ENCODE results near the gene F2R.
"Not testable (repeated sequence)": the region's sequence is repeated elsewhere in the genome, so short reads cannot be mapped to it uniquely, and the experiment has no call there.

The F2R gene

GRCh38 chr5:76755779-76756637, 40.1 kb downstream of the F2R start:
- no peak for DNase-seq (ENCODE audit: low spot score)

DNA sequence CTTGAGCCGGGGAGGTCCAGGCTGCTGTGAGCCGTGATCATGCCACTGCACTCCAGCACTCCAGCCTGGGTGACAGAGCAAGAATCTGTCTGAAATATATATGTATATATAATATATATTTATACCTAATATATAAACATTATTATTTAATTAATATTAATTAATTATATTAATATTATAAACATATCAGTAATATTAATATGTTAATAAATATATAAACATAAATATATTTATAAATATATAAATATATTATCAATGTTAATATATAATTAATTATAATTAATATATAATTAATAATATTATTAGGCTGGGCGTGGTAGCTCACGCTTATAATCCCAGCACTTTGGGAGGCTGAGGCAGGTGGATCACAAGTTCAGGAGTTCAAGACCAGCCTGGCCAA, 41.1 kb downstream of the F2R start:
- no peak for DNase-seq (ENCODE audit: low spot score)

DNA sequence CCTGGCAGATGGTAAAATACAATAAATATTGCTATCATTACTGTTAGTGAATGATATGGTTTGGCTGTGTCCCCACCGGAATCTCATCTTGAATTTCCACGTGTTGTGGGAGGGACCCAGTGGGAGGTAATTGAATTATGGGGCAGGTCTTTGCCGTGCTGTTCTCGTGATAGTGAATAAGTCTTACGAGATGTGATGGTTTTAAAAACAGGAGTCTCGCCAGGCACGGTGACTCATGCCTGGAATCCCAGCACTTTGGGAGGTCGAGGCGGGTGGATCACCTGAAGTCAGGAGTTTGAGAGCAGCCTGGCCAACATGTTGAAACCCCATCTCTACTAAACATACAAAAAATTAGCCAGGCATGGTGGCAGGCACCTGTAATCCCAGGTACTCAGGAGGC, 45.2 kb downstream of the F2R start:
- not testable (repeated sequence) for DNase-seq (ENCODE audit: low spot score)

- no peak for DNase-seq (ENCODE audit: low spot score)
These were observed 46.6 kb downstream of the F2R start for GRCh38 chr5:76762484-76762883.

- DNase-seq (ENCODE audit: low spot score): peak; percentile 17
These were observed 47.2 kb downstream of the F2R start for GRCh38 chr5:76763136-76763535.

- no peak for DNase-seq (ENCODE audit: low spot score)
These were observed 48.4 kb downstream of the F2R start for GRCh38 chr5:76764374-76764773.

DNA sequence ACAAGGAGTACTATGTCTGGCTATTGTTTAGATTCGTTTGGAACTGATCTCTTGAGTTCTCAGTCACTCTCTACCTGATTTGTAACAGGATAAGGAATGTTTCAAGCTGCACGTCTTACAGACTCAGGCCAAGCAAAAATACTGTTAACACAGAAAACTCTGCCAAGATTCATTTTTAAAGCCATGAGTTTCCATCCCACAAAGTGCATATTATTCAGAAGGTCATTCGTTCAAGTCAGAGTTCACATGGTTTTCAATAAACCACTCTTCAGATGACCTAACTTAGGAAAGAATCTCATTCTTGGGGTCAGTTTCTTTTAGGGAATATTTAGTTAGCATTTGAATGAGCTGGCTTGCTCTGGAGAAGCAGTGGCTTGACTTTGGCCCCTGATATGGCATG, 49.3 kb downstream of the F2R start:
- no peak for DNase-seq (ENCODE audit: low spot score)

- no peak for DNase-seq (ENCODE audit: low spot score)
These were observed 50.8 kb downstream of the F2R start for GRCh38 chr5:76766746-76767145.

GRCh38 chr5:76771041-76771440, 55.1 kb downstream of the F2R start:
- not testable (repeated sequence) for DNase-seq (ENCODE audit: low spot score)

GRCh38 chr5:76771705-76772405, 55.9 kb downstream of the F2R start:
- DNase-seq (ENCODE audit: low spot score): no peak

GRCh38 chr5:76775921-76776320, 60.0 kb downstream of the F2R start:
- DNase-seq (ENCODE audit: low spot score): no peak

DNA sequence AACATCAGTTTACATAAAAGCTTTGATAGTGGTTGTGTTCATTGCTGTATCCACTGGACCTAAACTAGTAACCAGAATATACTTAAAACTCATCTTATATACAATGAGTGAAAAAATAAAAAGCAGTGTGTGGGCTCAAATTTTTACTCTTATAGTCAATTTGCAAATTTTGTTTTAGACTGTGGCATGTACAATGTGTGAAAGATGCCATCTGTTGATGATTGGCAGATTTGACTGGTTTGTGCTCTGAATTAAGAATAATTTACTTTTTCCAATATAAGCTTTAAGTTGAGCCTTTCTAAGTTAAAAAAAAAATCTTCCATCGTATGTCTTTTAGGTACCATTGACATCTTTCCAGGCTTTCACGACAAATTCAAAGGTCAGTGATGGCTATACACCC, 60.5 kb downstream of the F2R start:
- no peak for DNase-seq (ENCODE audit: low spot score)

GRCh38 chr5:76780616-76781015, 64.7 kb downstream of the F2R start:
- DNase-seq (ENCODE audit: low spot score): not testable (repeated sequence)

GRCh38 chr5:76781775-76782174, 65.8 kb downstream of the F2R start:
- no peak for DNase-seq (ENCODE audit: low spot score)

GRCh38 chr5:76782444-76782843, 66.5 kb downstream of the F2R start:
- no peak for DNase-seq (ENCODE audit: low spot score)

Data from activated CD4-positive, alpha-beta T cell treated with anti-CD3 and anti-CD28 coated beads, Interleukin-2, Interleukin-4, amounts not matched to agents 100 ng/mL and 50 ng/mL, durations not matched to agents 16 hours and 8 hours (primary cell).